Colonic mucosa (tissue), 4 donors: Measurements from ENCODE around the gene HSPA1B. TPM values are rescaled to one million over a fixed set of nuclear protein-coding genes. Genes with fewer than 3 reads are reported as not detected.
"Not testable (repeated sequence)": the region's sequence is repeated elsewhere in the genome, so short reads cannot be mapped to it uniquely, and the experiment has no call there.

Source experiments
- DNase-seq: peaks from one replicate; pipeline ENCODE4 v3.0.0-alpha.2; 2020
- H3K27ac ChIP-seq: fragments of 200-600 bp; one replicate; pipeline ENCODE4 v1.8.0; 2021
- H3K27me3 ChIP-seq: fragments of 200-600 bp; one replicate; pipeline ENCODE4 v1.8.0; 2021
- H3K36me3 ChIP-seq: fragments of 200-600 bp; one replicate; pipeline ENCODE4 v1.8.0; 2021
- H3K4me1 ChIP-seq: fragments of 200-600 bp; one replicate; pipeline ENCODE4 v1.8.0; 2021; ENCODE audit warnings: mild to moderate bottlenecking
- H3K4me3 ChIP-seq: fragments of 200-600 bp; one replicate; pipeline ENCODE4 v1.8.0; 2021
- H3K9ac ChIP-seq, 2 donors: one replicate each; pipeline ENCODE4 v1.7.0; 2013; ENCODE audit warnings: control low read depth in 2 of 2, low read depth in 2 of 2, low read length in 2 of 2
- H3K9me3 ChIP-seq: fragments of 200-600 bp; one replicate; pipeline ENCODE4 v1.8.0; 2021
- CTCF ChIP-seq: fragments of 200-600 bp; IDR thresholded peaks from one replicate; pipeline ENCODE4 v1.8.0; 2022; ENCODE audit warnings: antibody characterized with exemption, mild to moderate bottlenecking
- intact Hi-C: fragments of 100-400 bp; cut with DNase I; formaldehyde crosslinking; loops from one replicate; pipeline ENCODE4 v1.14.1; 2022
- total RNA-seq, 2 donors: library from RNA; stranded (reverse); fragmentation: NEBNext Ultra II Directional in 1 of 2; extraction: Animal tissue kit (Norgen Biotek cat#: 25700) in 1 of 2; gene quantifications; one replicate each; pipeline ENCODE4 v1.2.1, GENCODE V29; 2021
- donor health status: healthy.
- donor health status: DM: no; HTN: no; CAD: no.
- donor health status: DM: no; HTN: no; CAD: no.

The HSPA1B gene
- total RNA-seq, 2 donors from 2014 or later = 278 to 543 TPM

DNA sequence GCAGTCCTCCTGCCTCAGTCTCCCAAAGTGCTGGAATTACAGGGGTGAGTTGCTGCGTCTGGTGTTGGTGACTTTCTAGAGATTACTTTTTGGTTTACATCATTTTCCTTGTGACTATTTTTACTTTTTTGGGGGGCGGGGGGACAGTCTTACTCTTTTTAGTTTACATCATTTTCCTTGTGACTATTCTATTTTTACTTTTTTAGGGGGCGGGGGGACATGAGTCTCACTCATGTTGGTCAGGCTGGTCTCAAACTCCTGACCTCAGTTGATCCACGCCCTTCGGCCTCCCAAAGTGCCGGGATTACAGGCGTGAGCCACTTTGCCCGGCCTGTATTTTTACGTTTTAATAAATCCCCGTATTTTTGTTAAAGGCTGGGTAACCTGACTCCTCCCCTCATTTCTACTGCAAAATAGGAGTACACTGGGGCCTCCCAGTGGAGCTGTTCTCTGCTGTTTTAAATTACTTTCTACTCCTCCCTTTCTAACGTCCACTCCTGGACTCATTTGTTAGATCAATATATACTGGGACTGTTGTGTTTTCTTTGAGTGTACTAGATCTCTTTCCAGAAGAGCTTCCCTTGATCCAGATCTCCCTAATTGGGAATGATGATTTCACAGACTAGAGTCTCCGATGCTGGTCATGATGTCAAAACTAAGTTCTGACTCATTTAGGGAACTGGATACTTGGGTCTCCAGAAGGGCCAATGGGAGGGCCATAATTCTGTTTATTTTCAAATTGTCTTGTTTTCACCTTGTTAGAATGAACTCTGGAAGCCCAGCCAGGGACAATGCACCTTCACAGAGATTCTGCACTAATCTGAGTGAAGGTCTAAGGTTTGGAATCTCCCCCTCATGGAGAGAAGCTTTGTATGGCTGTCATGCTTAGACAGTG is 9.2 kb downstream of the HSPA1B start:
- intact Hi-C loops = loop anchor here (5.0 kb wide), 1 partner anchor 46 kb away; no protein-coding TSS in a partner anchor

GRCh38 chr6:31837369-31838113 is 10.0 kb downstream of the HSPA1B start:
- no peaks in the 10 kb centered on the region for H3K9me3 ChIP-seq
- H3K27me3 ChIP-seq = no peaks in the 10 kb centered on the region
- peak overlapping the region in 1 of 2 donors; percentile 99 for H3K9ac ChIP-seq
- TF ChIP-seq CTCF = no peak
- peak; percentile 61 for DNase-seq
- peak overlapping the region; percentile 85 for H3K4me3 ChIP-seq
- H3K4me1 ChIP-seq = peaks cover 18% of the 10 kb centered on the region
- intact Hi-C loops = loop anchor here (5.0 kb wide), 1 partner anchor 45 kb away; no protein-coding TSS in a partner anchor
- H3K27ac ChIP-seq = peak overlapping the region; percentile 91
- peaks cover 10% of the 10 kb centered on the region for H3K36me3 ChIP-seq

More for the DNA sequence above, 9.2 kb downstream of the HSPA1B start:
- Histone ChIP-seq H3K9ac (peak overlapping the region; percentile 55 to 99), H3K36me3 (peaks cover 10% of the 10 kb centered on the region), H3K4me1 (peaks cover 18% of the 10 kb centered on the region), H3K27ac (peak overlapping the region; percentile 91), H3K4me3 (peak overlapping the region; percentile 85), H3K27me3 (no peaks in the 10 kb centered on the region), H3K9me3 (no peaks in the 10 kb centered on the region)
- no peak for DNase-seq
- no peak for TF ChIP-seq CTCF

DNA sequence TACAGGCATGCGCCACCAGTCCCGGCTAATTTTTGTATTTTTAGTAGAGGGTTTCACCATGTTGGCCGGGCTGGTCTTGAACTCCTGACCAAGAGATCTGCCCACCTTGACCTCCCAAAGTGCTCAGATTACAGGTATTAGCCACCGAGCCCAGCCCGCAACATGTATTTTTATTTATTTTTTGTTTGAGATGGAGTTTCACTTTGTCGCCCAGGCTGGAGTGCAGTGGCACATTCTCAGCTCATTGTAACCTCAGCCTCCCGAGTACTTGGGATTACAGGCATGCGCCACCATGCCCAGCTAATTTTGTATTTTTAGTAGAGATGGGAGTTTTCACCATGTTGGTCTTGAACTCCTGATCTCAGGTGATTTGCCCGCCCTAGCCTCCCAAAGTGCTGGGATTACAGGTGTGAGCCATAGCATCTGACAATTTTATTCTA is 10.6 kb downstream of the HSPA1B start:
- H3K36me3 ChIP-seq, H3K27ac ChIP-seq, H3K27me3 ChIP-seq, H3K4me3 ChIP-seq, H3K9me3 ChIP-seq, H3K9ac ChIP-seq, DNase-seq: not testable (repeated sequence)
- intact Hi-C loops = loop anchor here (5.0 kb wide), 1 partner anchor 44 kb away; no protein-coding TSS in a partner anchor
- H3K4me1 ChIP-seq = peaks cover 18% of the 10 kb centered on the region

GRCh38 chr6:31838968-31839367 is 11.4 kb downstream of the HSPA1B start:
- H3K36me3 ChIP-seq = peaks cover 10% of the 10 kb centered on the region
- peaks cover 18% of the 10 kb centered on the region for H3K4me1 ChIP-seq
- no peak for DNase-seq
- H3K9me3 ChIP-seq = no peaks in the 10 kb centered on the region
- H3K27me3 ChIP-seq = no peaks in the 10 kb centered on the region
- H3K4me3 ChIP-seq = no peak overlapping the region
- H3K27ac ChIP-seq = no peak overlapping the region
- no peak for TF ChIP-seq CTCF
- intact Hi-C loops = loop anchor here (5.0 kb wide), 1 partner anchor 43 kb away; no protein-coding TSS in a partner anchor
- no peak overlapping the region for H3K9ac ChIP-seq

GRCh38 chr6:31839779-31840126 is 12.2 kb downstream of the HSPA1B start:
- intact Hi-C loops = loop anchor here (5.0 kb wide), 1 partner anchor 43 kb away; no protein-coding TSS in a partner anchor
- H3K27me3 ChIP-seq, H3K27ac ChIP-seq, H3K9ac ChIP-seq, DNase-seq, H3K9me3 ChIP-seq, H3K4me3 ChIP-seq, H3K36me3 ChIP-seq: not testable (repeated sequence)
- H3K4me1 ChIP-seq = peaks cover 18% of the 10 kb centered on the region

DNA sequence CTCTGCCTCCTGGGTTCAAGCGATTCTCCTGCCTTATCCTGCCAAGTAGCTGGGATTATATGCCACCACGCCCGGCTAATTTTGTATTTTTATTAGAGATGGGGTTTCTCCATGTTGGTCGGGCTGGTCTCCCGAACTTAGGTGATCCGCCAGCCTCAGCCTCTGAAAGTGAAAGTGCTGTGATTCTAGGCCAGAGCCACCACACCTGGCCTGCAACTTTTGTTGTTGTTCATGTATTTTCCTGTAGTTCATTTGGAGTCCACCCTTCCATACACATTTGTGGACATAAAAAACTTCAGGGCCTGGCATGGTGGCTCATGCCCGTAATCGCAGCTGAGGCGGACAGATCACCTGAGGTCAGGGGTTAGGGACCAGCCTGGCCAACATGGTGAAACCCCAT is 14.5 kb downstream of the HSPA1B start:
- no peak for DNase-seq
- no peaks in the 10 kb centered on the region for H3K9me3 ChIP-seq
- TF ChIP-seq CTCF = no peak
- no peaks in the 10 kb centered on the region for H3K27me3 ChIP-seq
- H3K4me1 ChIP-seq = peaks cover 9% of the 10 kb centered on the region
- intact Hi-C loops = no loop called here
- no peak overlapping the region for H3K27ac ChIP-seq
- H3K9ac ChIP-seq = no peak overlapping the region
- no peak overlapping the region for H3K4me3 ChIP-seq
- peaks cover 10% of the 10 kb centered on the region for H3K36me3 ChIP-seq
